Measurements from ENCODE around the gene GRAMD4.

GRAMD4 gene

DNA sequence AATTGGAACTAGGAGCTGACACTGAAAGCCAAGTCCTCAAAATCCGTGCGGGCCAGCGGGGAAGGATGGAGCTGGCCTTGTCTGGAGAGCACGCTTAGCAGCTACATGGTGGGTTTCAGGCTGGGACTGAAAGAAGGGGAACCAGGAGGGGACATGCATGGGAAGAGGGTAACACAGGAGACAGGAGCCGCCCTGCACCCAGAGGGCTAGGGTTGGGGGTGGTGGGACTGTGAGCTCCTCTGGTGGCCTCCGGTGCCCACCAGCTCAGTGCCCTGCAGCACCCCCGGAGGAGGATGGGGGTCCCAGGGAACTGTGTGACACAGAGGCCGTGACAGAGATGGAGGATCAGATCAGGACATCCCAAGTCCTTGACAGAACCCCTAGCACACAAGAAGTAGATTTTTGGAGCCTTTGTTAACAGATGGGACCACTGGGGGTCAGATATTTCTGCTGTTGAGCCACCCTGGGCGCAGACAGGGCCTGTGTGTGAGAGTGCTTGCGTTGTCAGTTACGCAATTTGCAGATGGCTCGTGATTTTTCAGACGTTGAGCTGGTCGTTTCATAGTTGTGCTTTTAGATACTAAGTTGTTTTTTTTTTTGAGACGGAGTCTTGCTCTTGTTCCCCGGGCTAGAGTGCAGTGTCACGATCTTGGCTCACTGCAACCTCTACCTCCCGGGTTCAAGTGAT is 21.3 kb upstream of the GRAMD4 start:
- no peak for DNase-seq (ENCODE audit: low read depth)

DNA sequence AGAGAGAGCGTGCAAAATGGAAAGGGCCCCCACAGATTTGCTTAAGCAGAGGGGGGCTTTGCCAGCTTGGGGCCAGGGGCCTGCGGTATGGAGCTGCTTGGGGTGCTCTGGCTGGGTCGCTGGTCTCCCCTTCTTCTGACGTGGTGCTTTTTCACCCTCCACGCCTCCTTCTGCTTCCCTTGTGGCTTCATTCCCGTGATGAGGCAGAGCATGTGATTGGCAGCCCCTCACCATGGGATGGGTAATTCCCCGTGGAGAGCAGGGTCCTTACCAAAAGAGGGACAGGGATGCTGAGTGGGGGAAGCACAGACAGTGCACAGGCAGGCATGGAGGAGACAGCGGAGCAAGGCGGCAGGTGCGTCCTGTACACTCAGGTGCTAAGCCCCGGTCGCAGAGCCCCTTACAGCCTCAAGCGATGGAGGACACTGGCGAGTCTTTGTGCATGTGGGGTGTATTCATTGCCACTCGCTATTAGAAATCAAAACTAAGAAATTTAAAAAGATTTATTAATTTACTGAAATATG is 19.9 kb upstream of the GRAMD4 start:
- DNase-seq (ENCODE audit: low read depth), result no peak

DNA sequence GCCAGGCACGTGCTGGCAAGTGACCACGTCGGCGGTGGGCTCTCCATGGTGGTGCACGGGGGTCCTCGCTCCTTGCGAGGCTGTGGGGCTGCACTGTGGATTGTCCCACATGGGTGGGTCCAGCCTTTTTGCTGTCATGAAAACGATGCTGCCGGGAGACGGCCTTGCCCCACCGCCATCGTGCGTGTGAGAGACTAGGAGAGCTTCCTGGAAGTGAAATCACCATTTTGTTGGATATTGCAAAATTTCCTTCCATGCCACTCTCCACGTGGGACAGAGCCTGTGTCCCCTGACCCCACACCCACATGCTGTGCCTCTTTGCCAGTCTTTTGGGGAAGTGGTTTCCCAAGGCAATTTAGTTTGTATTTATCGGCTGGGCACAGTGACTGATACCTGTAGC is 18.2 kb upstream of the GRAMD4 start:
- DNase-seq (ENCODE audit: low read depth), result no peak

DNA sequence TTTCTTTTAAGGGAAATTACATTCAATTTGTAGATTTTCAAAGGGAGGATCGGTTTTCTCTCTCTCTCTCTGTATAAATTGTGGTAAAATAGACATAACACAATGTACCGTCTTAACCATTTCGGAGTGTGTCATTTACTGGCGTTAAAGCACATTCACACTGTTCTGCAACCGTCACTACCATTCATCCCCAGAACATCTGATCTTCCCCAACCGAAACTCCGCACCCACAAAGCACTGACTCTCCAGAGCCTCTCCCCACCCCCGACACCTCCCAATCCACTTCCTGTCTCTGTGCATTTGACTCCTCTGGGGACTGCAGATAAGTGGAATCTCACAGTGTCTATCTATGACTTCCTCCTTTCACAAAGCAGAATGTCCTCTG is 15.9 kb upstream of the GRAMD4 start:
- no peak for DNase-seq (ENCODE audit: low read depth)

DNA sequence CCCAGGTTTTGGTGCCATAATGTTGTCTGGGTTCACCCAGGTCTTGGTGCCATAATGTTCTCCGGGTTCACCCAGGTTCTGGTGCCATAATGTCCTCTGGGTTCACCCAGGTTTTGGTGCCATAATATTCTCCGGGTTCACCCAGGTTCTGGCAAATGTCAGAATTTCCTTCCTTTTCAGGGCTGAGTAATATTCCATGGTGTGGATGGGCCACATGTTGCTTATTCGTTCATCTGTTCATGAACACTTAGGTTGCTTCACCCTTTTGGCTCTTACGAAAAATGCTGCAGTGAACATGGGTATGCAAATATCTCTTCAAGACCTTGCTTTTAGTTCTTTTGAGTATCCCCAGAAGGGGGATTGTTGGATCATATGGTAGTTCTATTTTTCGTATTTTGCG is 15.1 kb upstream of the GRAMD4 start:
- no peak for DNase-seq (ENCODE audit: low read depth)

DNA sequence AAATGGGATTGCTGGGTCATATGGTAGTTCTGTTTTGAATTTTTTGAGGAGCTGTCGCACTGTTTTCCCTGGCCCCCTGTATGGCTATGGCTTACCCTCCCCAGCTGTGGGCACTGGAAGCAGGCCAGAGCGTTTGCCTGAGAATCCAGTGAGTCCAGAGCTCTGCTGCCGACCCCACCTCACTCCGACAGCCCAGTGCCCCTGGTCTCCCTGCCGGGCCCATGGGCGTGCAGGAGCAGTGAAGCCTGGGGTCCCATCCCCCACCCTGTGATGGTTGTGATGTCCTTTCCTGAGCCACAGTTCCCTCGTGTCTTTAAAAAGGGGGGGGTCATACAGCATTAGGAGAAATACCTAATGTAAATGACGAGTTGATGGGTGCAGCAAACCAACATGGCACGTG is 13.3 kb upstream of the GRAMD4 start:
- no peak for DNase-seq (ENCODE audit: low read depth)

DNA sequence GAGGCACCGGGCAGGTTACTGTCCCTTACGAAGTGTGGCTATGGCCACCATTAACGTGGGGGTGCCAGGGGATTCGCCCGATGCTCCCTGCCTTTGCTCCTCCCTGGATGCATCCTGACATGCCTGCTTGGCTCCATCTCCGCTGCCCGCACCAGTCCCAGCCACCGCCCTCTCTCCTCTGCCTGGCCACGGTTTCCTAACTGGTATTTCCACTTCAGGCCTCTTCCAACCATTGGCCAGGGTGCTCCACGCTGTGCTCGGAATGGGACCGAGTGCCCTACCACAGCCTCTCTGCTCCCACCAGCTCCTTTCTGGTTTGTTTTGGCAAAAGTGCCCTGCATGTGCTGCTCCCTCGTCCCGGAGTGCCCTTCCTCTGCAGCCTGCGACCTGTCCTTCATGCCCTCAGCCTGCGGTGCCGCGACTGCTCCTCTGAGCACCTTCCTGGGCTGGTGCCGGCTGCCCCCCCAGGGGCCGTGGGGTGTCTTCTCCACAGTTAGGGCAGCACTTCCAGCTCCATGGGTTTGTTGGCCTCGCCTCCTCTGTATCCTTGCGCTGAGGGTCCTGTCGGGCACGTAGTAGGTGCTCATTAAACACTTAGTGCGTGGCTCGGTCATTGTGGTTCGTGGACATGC is 12.6 kb upstream of the GRAMD4 start:
- no peak for DNase-seq (ENCODE audit: low read depth)

DNA sequence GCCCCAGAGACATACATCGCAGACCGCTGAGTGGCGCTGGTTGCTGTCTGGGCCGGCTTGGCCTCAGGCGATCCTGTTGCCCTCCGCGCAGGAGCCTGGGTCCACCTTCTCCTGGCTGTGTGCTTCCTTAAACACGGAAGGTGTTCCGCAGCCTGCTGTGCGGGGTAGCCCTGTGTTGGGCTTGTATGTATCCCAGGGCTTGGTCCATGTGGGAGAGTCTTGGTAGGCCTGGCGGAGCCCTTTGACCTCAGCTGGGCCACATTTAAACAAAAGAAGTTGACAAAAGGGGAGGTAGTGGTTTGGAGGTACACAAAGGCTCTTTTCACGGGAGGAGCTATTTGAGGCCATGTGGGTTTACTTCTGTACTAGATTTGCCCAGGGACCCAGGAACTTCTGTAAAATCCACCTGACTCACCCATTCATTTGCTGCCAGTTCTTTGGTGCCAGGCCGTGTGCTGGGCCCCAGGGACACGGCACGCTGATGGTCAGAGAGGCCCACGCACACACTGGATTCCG is 11.0 kb upstream of the GRAMD4 start:
- DNase-seq (ENCODE audit: low read depth), result no peak

DNA sequence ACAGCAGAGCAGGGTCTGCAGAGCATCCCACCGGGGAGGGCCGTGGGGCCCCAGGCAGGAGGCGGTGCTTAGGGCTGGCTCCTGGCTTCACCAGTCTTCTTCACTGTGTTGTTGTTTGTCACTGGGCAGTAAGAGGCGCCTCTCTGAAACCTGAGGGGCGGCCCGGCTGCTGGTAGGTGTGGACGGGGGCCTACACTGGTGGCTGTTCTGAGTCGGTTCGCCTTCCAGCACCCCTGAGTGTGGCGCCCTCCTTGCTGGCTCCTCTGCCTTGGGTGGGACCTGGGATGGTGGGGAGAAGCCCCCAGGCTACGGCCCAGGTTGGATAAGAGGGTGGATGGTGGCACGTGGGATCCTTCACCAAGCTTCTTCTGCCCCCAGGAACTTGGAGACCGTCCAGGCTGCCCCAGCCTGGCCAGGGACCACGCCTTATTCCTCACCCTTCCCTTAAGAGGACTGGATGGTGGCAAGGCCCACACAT is 10.4 kb upstream of the GRAMD4 start:
- no peak for DNase-seq (ENCODE audit: low read depth)

DNA sequence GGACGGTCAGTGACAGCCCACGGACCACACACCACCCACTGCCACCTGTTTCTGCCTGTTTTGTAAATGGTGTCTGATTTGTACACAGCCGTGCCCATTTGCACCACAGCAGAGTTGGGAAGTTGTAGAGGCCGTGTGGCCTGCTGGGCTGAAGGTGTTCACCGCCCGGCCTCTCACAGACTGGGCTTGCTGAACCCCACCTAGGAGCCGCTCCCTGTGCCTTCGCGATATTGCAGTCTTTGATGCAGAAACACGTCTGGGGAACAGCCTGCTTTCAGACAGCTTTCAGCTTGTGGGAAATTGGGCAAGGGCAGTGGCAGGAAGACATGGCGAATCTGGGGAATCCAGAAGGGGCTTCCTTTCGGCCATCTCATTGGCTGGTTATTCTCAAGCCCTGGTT is 9.8 kb upstream of the GRAMD4 start:
- no peak for DNase-seq (ENCODE audit: low read depth)

DNA sequence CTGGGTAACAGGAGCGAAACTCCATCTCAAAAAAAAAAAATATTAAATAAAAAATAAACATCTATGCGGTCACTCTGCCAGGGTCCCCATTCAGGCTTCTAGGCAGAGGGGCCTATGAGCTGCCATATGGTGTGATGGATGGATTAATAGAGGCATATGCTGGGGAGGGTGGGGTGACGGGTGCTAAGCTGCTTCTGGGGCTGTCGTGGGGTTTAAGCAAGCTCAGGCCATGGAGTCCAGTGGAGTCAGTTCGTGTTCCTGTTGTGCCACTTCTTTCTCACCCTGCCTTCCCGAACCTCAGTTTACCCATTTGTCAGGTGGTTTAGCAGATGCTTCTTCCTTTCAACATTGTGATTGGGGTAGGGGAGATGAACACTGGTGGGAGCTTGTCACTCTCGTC is 9.0 kb upstream of the GRAMD4 start:
- DNase-seq (ENCODE audit: low read depth), result no peak

DNA sequence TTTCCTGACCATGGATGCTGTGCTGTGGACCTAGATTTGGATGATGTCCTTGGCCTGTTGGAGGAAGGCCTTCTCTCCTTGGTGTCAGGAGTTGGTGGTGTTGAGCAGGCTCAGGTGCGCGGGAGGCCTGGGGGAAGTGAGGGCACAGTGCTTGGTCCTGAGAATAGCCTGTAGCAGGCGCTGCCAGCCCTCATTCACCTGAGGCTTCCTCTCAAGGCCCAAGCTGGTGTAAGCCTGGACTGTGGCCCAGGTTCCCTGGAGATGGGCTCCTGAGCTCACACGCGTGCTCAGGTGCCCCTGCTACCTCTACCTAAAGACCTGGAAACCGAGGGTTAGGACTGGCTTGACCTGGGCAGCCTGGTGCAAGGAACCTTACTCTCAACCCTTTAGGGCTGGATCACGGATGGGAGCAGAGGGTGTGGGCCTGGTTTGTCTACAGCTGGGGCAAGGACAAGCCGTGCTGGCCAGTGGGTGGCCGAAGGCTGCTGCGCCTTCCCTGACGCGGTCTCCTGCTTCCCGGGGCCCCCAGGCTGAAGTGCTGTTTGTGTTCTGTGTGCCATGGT is 7.8 kb upstream of the GRAMD4 start:
- no peak for DNase-seq (ENCODE audit: low read depth)

DNA sequence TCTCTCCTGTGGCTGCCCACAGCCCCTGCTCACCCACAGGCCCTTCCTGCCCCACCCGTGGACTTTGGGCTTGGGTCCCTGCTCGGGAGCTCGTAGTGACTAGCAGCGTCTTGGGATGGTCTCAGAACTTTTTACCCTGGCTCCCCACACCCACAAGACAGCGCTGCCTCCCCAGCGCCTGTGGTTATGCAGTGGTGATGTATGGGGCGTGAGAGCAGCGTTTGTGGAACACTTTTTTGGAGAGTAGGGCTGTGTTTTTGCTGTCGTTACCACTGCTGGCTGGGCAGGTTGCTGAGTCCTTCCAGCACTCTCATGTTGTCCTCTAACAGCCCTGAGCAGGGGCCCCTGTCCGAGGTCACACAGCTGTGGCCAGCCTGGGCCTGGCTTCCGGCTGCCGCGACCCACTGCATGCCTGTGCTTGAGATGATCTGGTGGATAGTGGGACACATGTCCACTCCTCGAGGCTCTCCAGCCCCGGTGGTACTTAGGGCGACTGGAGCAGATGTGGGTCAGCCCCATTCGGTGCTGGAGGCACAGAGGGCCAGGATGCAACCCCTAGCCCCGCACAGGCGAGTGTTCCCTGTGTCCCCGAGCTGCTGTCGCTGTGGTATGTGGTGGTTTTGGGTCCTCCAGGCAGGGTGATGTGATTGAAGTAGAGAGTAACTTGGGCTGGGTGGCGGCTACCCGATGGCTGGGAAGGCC is 7.1 kb upstream of the GRAMD4 start:
- no peak for DNase-seq (ENCODE audit: low read depth)

DNA sequence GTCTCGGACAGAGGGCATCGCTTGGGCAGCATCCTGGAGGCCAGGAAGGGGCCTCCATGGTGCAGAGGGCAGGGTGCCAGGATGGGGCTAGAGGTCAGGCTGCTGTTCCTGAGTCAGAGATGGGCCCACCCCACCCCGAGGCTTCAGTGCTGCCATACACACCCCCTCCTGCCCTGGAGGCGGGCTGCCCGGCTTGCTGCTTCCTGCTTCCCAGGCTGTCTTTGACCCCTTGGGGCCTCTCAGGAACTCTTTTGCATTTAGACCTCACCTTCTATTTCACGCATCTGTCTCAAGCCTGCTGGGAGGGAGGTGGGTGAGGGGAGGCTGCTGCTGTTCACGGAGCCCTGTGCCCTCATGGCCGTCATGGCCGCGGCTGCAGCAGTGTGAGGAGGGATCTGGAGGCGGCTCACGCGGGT is 6.6 kb upstream of the GRAMD4 start:
- no peak for DNase-seq (ENCODE audit: low read depth)

DNA sequence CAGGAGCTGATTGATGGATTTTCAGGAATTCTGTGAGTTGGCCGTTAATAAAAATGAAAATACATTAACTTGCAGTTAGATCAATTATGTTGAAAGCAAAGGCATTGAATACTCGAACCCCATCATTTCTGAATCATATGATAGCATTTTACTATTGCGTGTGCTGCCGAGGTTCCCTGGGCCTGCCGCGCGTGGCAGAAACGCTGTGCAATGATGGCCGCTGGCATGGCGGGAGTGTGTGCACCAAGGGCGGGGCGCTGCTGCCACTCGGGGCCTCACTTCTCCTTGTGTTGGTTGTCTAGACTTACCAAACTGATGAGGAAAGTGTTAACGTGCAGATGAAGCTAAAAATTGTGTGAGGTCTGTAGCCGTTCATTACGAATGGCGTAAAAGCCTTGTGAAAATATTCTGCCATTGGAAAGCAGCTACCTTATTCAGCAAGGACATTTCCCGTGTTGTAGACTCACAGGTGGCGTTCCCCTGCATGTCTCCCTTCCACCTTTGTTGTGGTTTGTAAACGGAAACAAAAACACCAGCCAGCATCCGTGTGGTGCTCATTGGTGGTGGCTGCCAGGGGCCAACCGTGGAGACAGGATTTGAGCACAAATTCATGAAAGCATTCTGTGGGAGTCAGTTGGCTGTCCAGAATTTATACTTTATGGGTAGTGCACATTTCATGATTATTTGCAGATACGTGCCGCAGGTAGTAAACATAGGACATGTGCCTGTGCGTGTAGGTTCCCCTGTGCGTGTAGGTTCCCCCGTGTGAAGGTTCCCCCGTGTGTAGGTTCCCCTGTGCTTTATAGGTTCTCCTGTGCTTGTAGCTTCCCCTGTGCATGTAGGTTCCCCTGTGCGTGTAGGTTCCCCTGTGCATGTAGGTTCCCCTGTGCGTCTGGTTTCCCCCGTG is 5.9 kb upstream of the GRAMD4 start:
- peak; percentile 43 for DNase-seq (ENCODE audit: low read depth)

DNA sequence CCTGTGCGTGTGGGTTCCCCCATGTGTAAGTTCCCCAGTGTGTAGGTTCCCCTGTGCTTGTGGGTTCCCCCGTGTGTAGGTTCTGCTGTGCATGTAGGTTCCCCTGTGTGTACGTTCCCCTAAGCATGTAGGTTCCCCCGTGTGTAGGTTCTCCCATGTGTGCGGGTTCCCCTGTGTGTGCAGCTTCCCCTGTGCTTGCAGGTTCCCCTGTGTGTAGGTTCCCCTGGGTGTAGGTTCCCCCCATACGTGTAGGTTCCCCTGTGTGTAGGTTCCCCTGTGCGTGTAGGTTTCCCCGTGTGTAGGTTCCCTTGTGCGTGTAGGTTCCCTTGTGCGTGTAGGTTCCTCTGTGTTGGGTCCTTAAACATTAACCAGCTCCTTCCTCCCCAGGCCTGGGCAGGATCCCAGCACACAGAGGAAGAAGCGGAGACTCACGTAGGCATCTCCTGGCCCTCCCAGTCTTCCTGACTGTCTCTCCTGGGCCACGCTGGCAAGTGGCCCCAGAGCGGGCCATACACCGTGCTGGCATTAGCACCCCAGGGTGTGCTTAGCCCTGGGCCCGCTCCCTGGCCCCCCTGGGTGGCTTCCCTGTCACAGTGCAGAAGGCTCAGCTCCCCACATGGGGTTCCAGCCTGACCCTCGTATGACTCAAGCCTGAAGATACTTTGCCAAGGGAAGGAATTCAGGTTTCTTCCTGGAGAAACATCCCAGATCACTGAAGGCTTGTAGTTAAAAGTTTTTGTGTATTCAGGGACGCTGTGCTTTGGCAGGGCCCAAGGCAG is 2.8 kb upstream of the GRAMD4 start:
- no peak for DNase-seq (ENCODE audit: low read depth)

DNA sequence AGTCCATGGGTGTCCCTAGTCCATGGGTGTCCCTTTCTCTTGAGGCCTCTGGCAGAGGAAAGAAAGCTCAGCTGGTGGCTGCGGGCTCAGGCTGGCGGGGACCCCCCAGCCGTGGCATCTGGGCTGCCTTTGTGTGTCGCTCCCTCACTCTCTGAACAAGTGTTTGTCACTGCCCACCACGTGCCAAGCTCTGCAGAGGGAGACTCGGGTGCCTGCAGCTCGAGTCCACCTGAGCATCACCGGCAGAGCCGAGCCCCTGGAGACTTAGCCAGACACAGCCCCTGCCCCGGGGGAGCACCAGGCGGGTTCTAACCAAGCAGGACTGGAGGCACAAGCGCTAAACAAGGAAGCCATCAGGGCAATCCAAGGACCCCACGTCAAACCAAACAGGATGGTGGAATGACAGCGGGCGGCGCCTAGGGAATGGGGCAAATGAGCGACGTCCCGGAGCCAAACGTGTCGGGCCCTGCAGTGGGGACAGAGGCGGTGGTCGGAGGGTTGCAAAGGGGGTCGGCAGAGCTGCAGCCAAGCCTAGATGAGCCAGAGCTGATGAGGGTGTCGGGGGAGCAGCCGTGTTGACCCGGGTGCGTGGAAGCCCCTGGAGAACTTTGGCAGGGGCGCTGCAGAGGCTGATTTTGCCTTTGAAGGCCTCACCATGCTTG is 2.1 kb upstream of the GRAMD4 start:
- DNase-seq (ENCODE audit: low read depth), result no peak

DNA sequence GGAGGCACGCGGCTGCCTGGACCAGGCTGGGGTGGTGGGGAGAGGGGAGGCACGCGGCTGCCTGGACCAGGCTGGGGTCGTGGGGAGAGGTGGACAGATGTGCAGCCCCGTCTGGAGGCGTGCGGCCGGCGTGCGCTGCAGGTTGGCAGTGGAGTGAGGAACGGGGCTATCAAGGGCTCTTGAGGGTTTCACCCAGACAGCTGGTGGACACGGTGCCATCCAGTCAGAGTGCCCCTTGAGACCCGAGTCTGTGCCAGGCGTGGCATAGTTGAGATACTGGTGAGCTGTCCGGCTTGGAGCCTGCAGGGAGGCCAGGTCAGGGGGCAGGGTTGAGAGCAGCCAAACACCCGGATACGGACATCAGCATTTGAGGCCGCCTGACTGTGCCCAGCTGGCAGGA is 1.5 kb upstream of the GRAMD4 start:
- DNase-seq (ENCODE audit: low read depth), result no peak

DNA sequence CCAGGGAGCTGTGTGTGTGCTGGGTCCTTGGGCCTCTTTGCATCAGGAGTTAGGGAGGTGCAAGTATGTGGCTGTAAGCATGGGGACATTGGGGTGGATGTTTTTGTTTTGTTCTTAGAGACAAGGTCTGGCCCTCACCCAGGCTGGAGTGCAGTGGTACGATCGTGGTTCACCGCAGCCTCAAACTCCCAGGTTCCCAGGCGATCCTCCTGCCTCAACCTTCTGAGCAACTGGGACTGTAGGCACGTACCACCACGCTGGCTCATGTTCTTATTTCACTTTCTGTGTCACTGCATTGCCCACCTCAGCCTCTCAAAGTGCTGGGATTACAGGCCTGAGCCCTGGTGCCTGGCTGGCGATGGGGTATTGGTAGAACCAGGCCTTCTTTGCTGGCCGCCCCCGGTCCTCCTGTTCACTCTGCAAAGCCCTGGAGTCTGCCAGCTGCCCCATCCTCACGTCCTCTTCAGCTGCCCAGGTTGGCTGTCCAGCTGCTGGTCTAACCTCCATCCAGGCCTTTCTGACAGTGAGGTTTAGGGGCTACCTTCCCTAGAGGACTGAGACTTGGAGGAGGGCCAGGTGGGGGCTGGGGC is 851 bp upstream of the GRAMD4 start:
- no peak for DNase-seq (ENCODE audit: low read depth)

All from activated T-helper 9 cell treated with anti-CD3 and anti-CD28 coated beads, Interleukin-2, amount 50 U/mL, for 16 hours (primary cell).